ENCODE results near the gene HNRNPL. TPM values are rescaled to one million over a fixed set of nuclear protein-coding genes. Genes with fewer than 3 reads are reported as not detected.
"Not testable (repeated sequence)": the region's sequence is repeated elsewhere in the genome, so short reads cannot be mapped to it uniquely, and the experiment has no call there.

HNRNPL gene
- total RNA-seq, 1 donor from 2014 or later = 443 TPM

DNA sequence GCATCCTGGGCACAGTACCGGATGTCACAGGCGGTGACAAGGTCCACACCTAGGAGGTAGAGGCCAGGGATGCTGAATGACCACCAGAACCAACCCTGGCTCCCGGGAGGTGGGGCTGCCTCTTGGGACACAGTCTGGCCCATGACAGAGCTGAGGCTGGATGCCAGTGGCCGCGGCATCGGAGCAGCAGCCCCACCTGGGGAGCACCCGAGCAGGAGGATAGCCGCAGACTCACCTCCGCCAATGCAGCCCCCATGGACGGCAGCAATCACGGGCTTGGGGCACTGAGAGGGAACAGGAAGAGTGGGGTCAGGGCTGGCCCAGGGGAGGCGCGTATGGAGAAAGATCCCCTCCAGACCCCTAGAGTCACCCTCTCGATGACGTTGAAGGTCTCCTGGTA is 32.7 kb downstream of the HNRNPL start:
- no peaks in the 10 kb centered on the region for H3K27me3 Mint-ChIP-seq (ENCODE audit: low read depth)
- no peak for TF ChIP-seq CTCF (IDR thresholded peaks at IDR 0.05; ENCODE audit: unreplicated experiment)
- peaks cover 6% of the 10 kb centered on the region for H3K4me1 Mint-ChIP-seq
- DNase-seq (ENCODE audit: low spot score in 2 of 2, unreplicated experiment in 2 of 2) = no peak
- H3K9me3 Mint-ChIP-seq = no peaks in the 10 kb centered on the region
- no peak overlapping the region for H3K27ac Mint-ChIP-seq
- peaks cover 35% of the 10 kb centered on the region for H3K36me3 Mint-ChIP-seq
- no peak overlapping the region for H3K4me3 Mint-ChIP-seq

GRCh38 chr19:38816131-38816750 is 33.5 kb downstream of the HNRNPL start:
- DNase-seq (ENCODE audit: low spot score in 2 of 2, unreplicated experiment in 2 of 2) = no peak
- Mint-ChIP-seq H3K9me3 (no peaks in the 10 kb centered on the region), H3K4me1 (peaks cover 6% of the 10 kb centered on the region), H3K27ac (no peak overlapping the region), H3K27me3 (ENCODE audit: low read depth) (no peaks in the 10 kb centered on the region), H3K36me3 (peaks cover 31% of the 10 kb centered on the region), H3K4me3 (no peak overlapping the region)
- no peak for TF ChIP-seq CTCF (IDR thresholded peaks at IDR 0.05; ENCODE audit: unreplicated experiment)

GRCh38 chr19:38815059-38816001 is 34.5 kb downstream of the HNRNPL start:
- no peak overlapping the region for H3K4me3 Mint-ChIP-seq
- peaks cover 24% of the 10 kb centered on the region for H3K36me3 Mint-ChIP-seq
- no peaks in the 10 kb centered on the region for H3K9me3 Mint-ChIP-seq
- peaks cover 6% of the 10 kb centered on the region for H3K4me1 Mint-ChIP-seq
- no peak for DNase-seq (ENCODE audit: low spot score in 2 of 2, unreplicated experiment in 2 of 2)
- no peaks in the 10 kb centered on the region for H3K27me3 Mint-ChIP-seq (ENCODE audit: low read depth)
- no peak overlapping the region for H3K27ac Mint-ChIP-seq
- no peak for TF ChIP-seq CTCF (IDR thresholded peaks at IDR 0.05; ENCODE audit: unreplicated experiment)

DNA sequence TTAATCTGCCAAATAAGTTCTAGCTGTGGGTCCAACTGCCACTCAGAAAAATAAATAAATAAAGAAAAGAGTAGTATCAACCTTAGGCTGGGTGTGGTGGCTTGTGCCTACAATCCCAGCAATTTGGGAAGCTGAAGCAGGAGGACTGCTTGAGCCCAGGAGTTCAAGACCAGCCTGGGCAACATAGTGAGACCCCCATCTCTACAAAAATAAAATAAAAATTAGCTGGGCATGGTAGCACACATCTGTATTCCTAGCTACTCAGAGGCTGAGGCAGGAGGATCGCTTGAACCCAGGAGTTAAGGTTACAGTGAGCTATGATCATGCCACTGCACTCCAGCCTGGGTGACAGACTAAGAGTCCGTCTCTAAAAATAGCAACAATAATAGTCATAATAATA is 35.9 kb downstream of the HNRNPL start:
- peaks cover 20% of the 10 kb centered on the region for H3K36me3 Mint-ChIP-seq
- H3K9me3 Mint-ChIP-seq; H3K27ac Mint-ChIP-seq; H3K4me3 Mint-ChIP-seq; DNase-seq (ENCODE audit: low spot score in 2 of 2, unreplicated experiment in 2 of 2); H3K27me3 Mint-ChIP-seq (ENCODE audit: low read depth); H3K4me1 Mint-ChIP-seq: not testable (repeated sequence)

DNA sequence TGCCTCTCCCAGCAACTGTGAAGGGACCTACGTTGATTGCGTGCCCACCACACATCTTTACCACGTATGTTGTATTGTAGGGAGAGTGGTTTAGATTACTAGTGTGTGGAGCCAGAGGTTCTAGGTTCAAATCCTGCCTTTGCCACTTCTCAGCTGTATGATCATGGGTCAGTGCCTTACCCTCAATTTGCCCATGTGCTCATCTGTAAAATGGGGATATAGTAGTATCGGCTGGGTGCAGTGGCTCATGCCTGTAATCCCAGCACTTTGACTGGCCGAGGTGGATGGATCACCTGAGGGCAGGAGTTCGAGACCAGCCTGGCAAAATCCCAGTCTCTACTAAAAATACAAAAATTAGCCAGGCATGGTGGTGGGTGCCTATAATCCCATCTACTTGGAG is 36.5 kb downstream of the HNRNPL start:
- H3K27me3 Mint-ChIP-seq (ENCODE audit: low read depth) = no peaks in the 10 kb centered on the region
- H3K4me3 Mint-ChIP-seq = no peak overlapping the region
- H3K4me1 Mint-ChIP-seq = no peaks in the 10 kb centered on the region
- peaks cover 20% of the 10 kb centered on the region for H3K36me3 Mint-ChIP-seq
- H3K9me3 Mint-ChIP-seq = no peaks in the 10 kb centered on the region
- no peak overlapping the region for H3K27ac Mint-ChIP-seq
- no peak for TF ChIP-seq CTCF (IDR thresholded peaks at IDR 0.05; ENCODE audit: unreplicated experiment)
- DNase-seq (ENCODE audit: low spot score in 2 of 2, unreplicated experiment in 2 of 2) = no peak

- Mint-ChIP-seq H3K27ac (no peak within 1 kb of the TSS), H3K27me3 (ENCODE audit: low read depth) (no peaks in the 10 kb centered on the region), H3K4me3 (no peak within 1 kb of the TSS), H3K36me3 (peaks cover 20% of the 10 kb centered on the region), H3K4me1 (no peaks in the 10 kb centered on the region), H3K9me3 (no peaks in the 10 kb centered on the region)
- no peak for TF ChIP-seq CTCF (IDR thresholded peaks at IDR 0.05; ENCODE audit: unreplicated experiment)
- DNase-seq (ENCODE audit: low spot score in 2 of 2, unreplicated experiment in 2 of 2) = no peak
Measured at GRCh38 chr19:38812841-38813320, 36.9 kb downstream of the HNRNPL start, which contains the start of gene LGALS4. Gene LGALS4 (minus strand): TSS chr19:38812945. CDS start chr19:38812886, 59 bp downstream.

Data from mesothelial cell of epicardium (in vitro differentiated cells).